Caco-2 (cell line): Measurements from ENCODE around the gene FNDC3B. TPM values are rescaled to one million over a fixed set of nuclear protein-coding genes. Genes with fewer than 3 reads are reported as not detected.

ENCODE experiments used
- BruUV-seq: library from RNA; stranded (reverse); fragments of 400-500 nt; replicated peaks from 2 replicates; lab custom pipeline; 2021; lab: Mats Ljungman, UMichigan
- CTCF ChIA-PET: fragments of 300-600 bp; sonication (Branson Sonifier 250); formaldehyde crosslinking; loops from one replicate; lab custom pipeline; 2022; ENCODE audit warnings: antibody characterized with exemption; lab: Charles Lee
- POLR2A ChIA-PET: fragments of 300-600 bp; sonication (Branson Sonifier 250); formaldehyde crosslinking; loops from one replicate; lab custom pipeline; 2022; ENCODE audit warnings: antibody characterized with exemption; lab: Charles Lee
- DNase-seq, 2 experiments: peaks; one replicate each; pipeline versions ENCODE4 v3.0.0 to v3.0.0-alpha.2; 2020 to 2022
- H3K27me3 ChIP-seq: replicated peaks from 2 replicates; pipeline ENCODE4 v1.6.0; 2011; ENCODE audit warnings: low read length; ENCODE audit not compliant: control insufficient read depth, insufficient read depth
- H3K36me3 ChIP-seq: 2 replicates; pipeline ENCODE4 v1.5.1; 2011; ENCODE audit warnings: low read length; ENCODE audit not compliant: control insufficient read depth, insufficient read depth
- H3K4me1 ChIP-seq: fragments of 250-450 bp; sonication (Bioruptor Pico); 2 replicates; pipeline ENCODE4 v1.5.1; 2020; ENCODE audit warnings: mild to moderate bottlenecking
- H3K4me3 ChIP-seq: 2 replicates; pipeline ENCODE4 v1.5.1; 2011; ENCODE audit warnings: low read depth, mild to moderate bottlenecking, control low read depth, low read length
- H3K9me3 ChIP-seq: fragments of 250-450 bp; sonication (Bioruptor Pico); 2 replicates; pipeline ENCODE4 v1.5.1; 2020; ENCODE audit warnings: mild to moderate bottlenecking, moderate library complexity
- H3K27ac Mint-ChIP-seq: one replicate; pipeline ENCODE4 v1.8.0; 2022; ENCODE audit warnings: mixed read lengths; ENCODE audit not compliant: unreplicated experiment
- H3K27me3 Mint-ChIP-seq: one replicate; pipeline ENCODE4 v1.8.0; 2022; ENCODE audit warnings: mixed read lengths; ENCODE audit not compliant: insufficient read depth, unreplicated experiment
- H3K36me3 Mint-ChIP-seq: one replicate; pipeline ENCODE4 v1.8.0; 2022; ENCODE audit warnings: mild to moderate bottlenecking, mixed read lengths; ENCODE audit not compliant: insufficient read depth, unreplicated experiment
- H3K4me1 Mint-ChIP-seq: one replicate; pipeline ENCODE4 v1.8.0; 2022; ENCODE audit warnings: low read depth, mixed read lengths; ENCODE audit not compliant: unreplicated experiment
- H3K4me3 Mint-ChIP-seq: one replicate; pipeline ENCODE4 v1.8.0; 2022; ENCODE audit warnings: mild to moderate bottlenecking, moderate library complexity, mixed read lengths; ENCODE audit not compliant: unreplicated experiment
- H3K9me3 Mint-ChIP-seq: one replicate; pipeline ENCODE4 v1.8.0; 2022; ENCODE audit warnings: mixed read lengths; ENCODE audit not compliant: unreplicated experiment
- CTCF ChIP-seq, 2 experiments: fragments of 200-600 bp in 1 of 2; IDR thresholded peaks; 1 replicate in 1 of 2; 2 replicates in 1 of 2; pipeline versions ENCODE4 v1.5.1 to v1.8.0; 2011 to 2022; ENCODE audit warnings: antibody characterized with exemption in 1 of 2, control low read depth in 1 of 2, inconsistent platforms in 1 of 2, low read depth in 1 of 2, low read length in 1 of 2, mild to moderate bottlenecking in 1 of 2, moderate library complexity in 1 of 2; ENCODE audit not compliant: insufficient read depth in 1 of 2, severe bottlenecking in 1 of 2, unreplicated experiment in 1 of 2
- intact Hi-C: fragments of 100-400 bp; cut with micrococcal nuclease; formaldehyde crosslinking; loops from one replicate; pipeline ENCODE4 v1.10.0; 2022; ENCODE audit not compliant: unreplicated experiment
- total RNA-seq: library from RNA; stranded (reverse); gene quantifications from 2 replicates; pipeline ENCODE4 v1.2.3, GENCODE V29; 2022

FNDC3B gene
- total RNA-seq, 1 experiment from 2014 or later = 59.8 TPM

GRCh38 chr3:172312711-172313110 is 273.3 kb downstream of the FNDC3B start:
- ChIA-PET CTCF (no interaction called here), POLR2A (no interaction called here)
- Mint-ChIP-seq H3K36me3 (peaks cover 65% of the 10 kb centered on the region), H3K9me3 (no peaks in the 10 kb centered on the region), H3K4me1 (peaks cover 9% of the 10 kb centered on the region), H3K27ac (no peak overlapping the region), H3K27me3 (no peaks in the 10 kb centered on the region), H3K4me3 (no peak overlapping the region)
- no TSS peak for BruUV-seq
- DNase-seq = no peak
- Histone ChIP-seq H3K4me1 (peaks cover 21% of the 10 kb centered on the region), H3K27me3 (no peaks in the 10 kb centered on the region), H3K36me3 (peaks cover 2% of the 10 kb centered on the region; the same call in 1 of the 2 replicates), H3K9me3 (no peaks in the 10 kb centered on the region), H3K4me3 (no peak overlapping the region)
- intact Hi-C loops = no loop called here
- TF ChIP-seq CTCF (IDR thresholded peaks at IDR 0.05; ENCODE audit: insufficient read depth in 1 of 2, low read depth in 1 of 2, low read length in 1 of 2, severe bottlenecking in 1 of 2, unreplicated experiment in 1 of 2) = no peak

GRCh38 chr3:172313671-172314070 is 274.3 kb downstream of the FNDC3B start:
- intact Hi-C loops = no loop called here
- H3K9me3 ChIP-seq = no peaks in the 10 kb centered on the region
- H3K4me1 Mint-ChIP-seq = peaks cover 13% of the 10 kb centered on the region
- H3K27ac Mint-ChIP-seq = no peak overlapping the region
- peaks cover 2% of the 10 kb centered on the region; the same call in 1 of the 2 replicates for H3K36me3 ChIP-seq
- H3K27me3 Mint-ChIP-seq = no peaks in the 10 kb centered on the region
- no peak for TF ChIP-seq CTCF (IDR thresholded peaks at IDR 0.05; ENCODE audit: insufficient read depth in 1 of 2, low read depth in 1 of 2, low read length in 1 of 2, severe bottlenecking in 1 of 2, unreplicated experiment in 1 of 2)
- no peak overlapping the region for H3K4me3 Mint-ChIP-seq
- no TSS peak for BruUV-seq
- no peaks in the 10 kb centered on the region for H3K9me3 Mint-ChIP-seq
- DNase-seq = no peak
- peaks cover 68% of the 10 kb centered on the region for H3K36me3 Mint-ChIP-seq
- POLR2A ChIA-PET = no interaction called here
- no peak overlapping the region for H3K4me3 ChIP-seq
- CTCF ChIA-PET = no interaction called here
- H3K4me1 ChIP-seq = peaks cover 16% of the 10 kb centered on the region
- H3K27me3 ChIP-seq = no peaks in the 10 kb centered on the region

GRCh38 chr3:172314591-172315160 is 275.3 kb downstream of the FNDC3B start:
- peaks cover 2% of the 10 kb centered on the region; the same call in 1 of the 2 replicates for H3K36me3 ChIP-seq
- intact Hi-C loops = no loop called here
- POLR2A ChIA-PET = no interaction called here

More at GRCh38 chr3:172314591-172315160, 275.3 kb downstream of the FNDC3B start:
- no TSS peak for BruUV-seq
- Mint-ChIP-seq H3K27ac (peak overlapping the region; percentile 56), H3K4me3 (no peak overlapping the region), H3K36me3 (peaks cover 70% of the 10 kb centered on the region), H3K27me3 (no peaks in the 10 kb centered on the region), H3K9me3 (no peaks in the 10 kb centered on the region), H3K4me1 (peaks cover 13% of the 10 kb centered on the region)
- CTCF ChIA-PET = no interaction called here
- DNase-seq = no peak
- H3K27me3 ChIP-seq = no peaks in the 10 kb centered on the region
- TF ChIP-seq CTCF (IDR thresholded peaks at IDR 0.05; ENCODE audit: insufficient read depth in 1 of 2, low read depth in 1 of 2, low read length in 1 of 2, severe bottlenecking in 1 of 2, unreplicated experiment in 1 of 2) = no peak
- H3K9me3 ChIP-seq = no peaks in the 10 kb centered on the region
- peaks cover 16% of the 10 kb centered on the region for H3K4me1 ChIP-seq
- no peak overlapping the region for H3K4me3 ChIP-seq
